ENCODE data around the gene LAMC1. TPM values are rescaled to one million over a fixed set of nuclear protein-coding genes. Genes with fewer than 3 reads are reported as not detected.
A peak's percentile ranks its signal among the peaks of the same experiment; 100 is the strongest.

The LAMC1 gene
- total RNA-seq, 4 donors from 2014 or later = 288 to 318 (median 304) TPM

- TF ChIP-seq POLR2A (IDR thresholded peaks at IDR 0.05) = no peak
- TF ChIP-seq EP300 (IDR thresholded peaks at IDR 0.05) = no peak
- TF ChIP-seq, protein P1, sequence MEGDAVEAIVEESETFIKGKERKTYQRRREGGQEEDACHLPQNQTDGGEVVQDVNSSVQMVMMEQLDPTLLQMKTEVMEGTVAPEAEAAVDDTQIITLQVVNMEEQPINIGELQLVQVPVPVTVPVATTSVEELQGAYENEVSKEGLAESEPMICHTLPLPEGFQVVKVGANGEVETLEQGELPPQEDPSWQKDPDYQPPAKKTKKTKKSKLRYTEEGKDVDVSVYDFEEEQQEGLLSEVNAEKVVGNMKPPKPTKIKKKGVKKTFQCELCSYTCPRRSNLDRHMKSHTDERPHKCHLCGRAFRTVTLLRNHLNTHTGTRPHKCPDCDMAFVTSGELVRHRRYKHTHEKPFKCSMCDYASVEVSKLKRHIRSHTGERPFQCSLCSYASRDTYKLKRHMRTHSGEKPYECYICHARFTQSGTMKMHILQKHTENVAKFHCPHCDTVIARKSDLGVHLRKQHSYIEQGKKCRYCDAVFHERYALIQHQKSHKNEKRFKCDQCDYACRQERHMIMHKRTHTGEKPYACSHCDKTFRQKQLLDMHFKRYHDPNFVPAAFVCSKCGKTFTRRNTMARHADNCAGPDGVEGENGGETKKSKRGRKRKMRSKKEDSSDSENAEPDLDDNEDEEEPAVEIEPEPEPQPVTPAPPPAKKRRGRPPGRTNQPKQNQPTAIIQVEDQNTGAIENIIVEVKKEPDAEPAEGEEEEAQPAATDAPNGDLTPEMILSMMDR (IDR thresholded peaks at IDR 0.05) = no peak
- H3K4me1 ChIP-seq = peaks cover 0 to 17% (median 6%) of the 10 kb centered on the region in 4 donors
- no peak for DNase-seq (ENCODE audit: low spot score in 2 of 2)
- no peaks in the 10 kb centered on the region for H3K9me3 ChIP-seq
- H3K27ac ChIP-seq = peak overlapping the region in 2 of 4 donors; percentile 29 to 66
- 35 to 37% methylated on average over 3 of the region's 3 CpGs for WGBS, 2 donors
- H3K36me3 ChIP-seq = no peaks in the 10 kb centered on the region
- no peak overlapping the region for H3K4me3 ChIP-seq
- H3K27me3 ChIP-seq = no peaks in the 10 kb centered on the region
Observed at GRCh38 chr1:183002797-183003196, 20.4 kb upstream of the LAMC1 start.

GRCh38 chr1:183003203-183003602 lies 20.0 kb upstream of the LAMC1 start:
- Histone ChIP-seq H3K4me1 (peaks cover 0 to 17% (median 6%) of the 10 kb centered on the region in 4 donors), H3K27me3 (no peaks in the 10 kb centered on the region), H3K27ac (peak overlapping the region in 2 of 4 donors; percentile 29 to 66), H3K9me3 (no peaks in the 10 kb centered on the region), H3K36me3 (no peaks in the 10 kb centered on the region), H3K4me3 (no peak overlapping the region)
- TF ChIP-seq EP300 (IDR thresholded peaks at IDR 0.05) (peak in 1 of 2 donors; percentile 57), POLR2A (IDR thresholded peaks at IDR 0.05) (no peak)
- TF ChIP-seq, protein P1 (IDR thresholded peaks at IDR 0.05) = no peak
- 15 to 18% methylated on average over 4 of the region's 4 CpGs for WGBS, 2 donors
- DNase-seq (ENCODE audit: low spot score in 2 of 2) = peak in 1 of 2 donors; percentile 31

- H3K4me1 ChIP-seq = peaks cover 0 to 17% (median 6%) of the 10 kb centered on the region in 4 donors
- H3K9me3 ChIP-seq = no peaks in the 10 kb centered on the region
- TF ChIP-seq, protein P1 (IDR thresholded peaks at IDR 0.05) = no peak
- TF ChIP-seq POLR2A (IDR thresholded peaks at IDR 0.05) (no peak), EP300 (IDR thresholded peaks at IDR 0.05) (no peak)
- whole genome bisulfite sequencing, 2 donors = 85 to 89% methylated on average over 2 of the region's 2 CpGs
- DNase-seq (ENCODE audit: low spot score in 2 of 2) = no peak
- H3K36me3 ChIP-seq = no peaks in the 10 kb centered on the region
- H3K27me3 ChIP-seq = no peaks in the 10 kb centered on the region
- H3K4me3 ChIP-seq = no peak overlapping the region
- H3K27ac ChIP-seq = peak overlapping the region in 1 of 4 donors; percentile 66
Observed at GRCh38 chr1:183004141-183004540, 19.1 kb upstream of the LAMC1 start.

DNA sequence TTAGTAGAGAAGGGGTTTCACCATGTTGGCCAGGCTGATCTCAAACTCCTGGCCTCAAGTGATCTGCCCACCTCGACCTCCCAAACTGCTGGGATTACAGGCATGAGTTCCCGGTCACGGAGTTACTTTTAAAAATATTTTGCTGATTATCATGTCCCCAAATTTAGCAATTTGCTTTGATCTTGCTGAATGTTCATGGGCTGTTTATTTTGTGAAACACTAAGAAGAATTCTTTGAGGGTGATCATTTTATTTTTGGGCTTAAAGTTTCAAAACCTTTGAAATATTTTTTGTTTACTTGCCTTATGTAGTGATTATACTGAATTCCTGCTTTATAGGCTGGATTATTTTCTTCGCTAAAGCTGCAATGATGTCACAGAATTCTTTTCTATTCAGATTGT lies 11.4 kb upstream of the LAMC1 start:
- Histone ChIP-seq H3K4me3 (no peak overlapping the region), H3K27ac (peak overlapping the region in 2 of 4 donors; percentile 1 to 62), H3K36me3 (no peaks in the 10 kb centered on the region), H3K9me3 (peaks cover 0 to 5% (median 0%) of the 10 kb centered on the region in 4 donors), H3K27me3 (no peaks in the 10 kb centered on the region), H3K4me1 (no peaks in the 10 kb centered on the region)
- WGBS, 2 donors = 52 to 53% methylated on average over 4 of the region's 4 CpGs
- no peak for TF ChIP-seq EP300 (IDR thresholded peaks at IDR 0.05)
- TF ChIP-seq POLR2A (IDR thresholded peaks at IDR 0.05) = no peak
- TF ChIP-seq, protein P1 (IDR thresholded peaks at IDR 0.05) = no peak
- DNase-seq (ENCODE audit: low spot score in 2 of 2) = no peak

- Histone ChIP-seq H3K27ac (peak overlapping the region in 2 of 4 donors; percentile 1 to 21), H3K4me1 (no peaks in the 10 kb centered on the region), H3K4me3 (no peak overlapping the region), H3K36me3 (no peaks in the 10 kb centered on the region), H3K9me3 (peaks cover 0 to 5% (median 0%) of the 10 kb centered on the region in 4 donors), H3K27me3 (no peaks in the 10 kb centered on the region)
- 43 to 51% methylated on average over 6 of the region's 6 CpGs for WGBS, 2 donors
- TF ChIP-seq, protein P1 (IDR thresholded peaks at IDR 0.05) = no peak
- TF ChIP-seq EP300 (IDR thresholded peaks at IDR 0.05) (no peak), POLR2A (IDR thresholded peaks at IDR 0.05) (no peak)
- DNase-seq (ENCODE audit: low spot score in 2 of 2) = no peak
Observed at GRCh38 chr1:183012301-183012994, 10.8 kb upstream of the LAMC1 start.

Data from tibial nerve (tissue), 4 donors.